RWPE1 (cell line): ENCODE results near the gene ZNF331.

Source experiments
- CTCF ChIA-PET: fragments of 350-600 bp; sonication (Branson Sonifier 250); formaldehyde crosslinking; extraction: SDS; loops from one replicate; lab custom pipeline; 2021; lab: Yijun Ruan, JAX
- POLR2A ChIA-PET: fragments of 400-600 bp; formaldehyde crosslinking; extraction: SDS; loops from one replicate; lab custom pipeline; 2020; ENCODE audit warnings: antibody characterized with exemption; ENCODE audit not compliant: low non-redundant PET; lab: Yijun Ruan, JAX
- DNase-seq: peaks from one replicate; pipeline ENCODE4 v3.0.0; 2012; ENCODE audit warnings: low spot score
- H3K27ac ChIP-seq: fragments of 450-650 bp; 2 replicates; pipeline ENCODE4 v1.5.1; 2017
- CTCF ChIP-seq: fragments of 450-650 bp; conservative IDR thresholded peaks from 2 replicates; pipeline ENCODE4 v1.5.1; 2017; ENCODE audit warnings: low read depth, mild to moderate bottlenecking

Gene ZNF331

GRCh38 chr19:53583181-53583580, 45.2 kb downstream of the ZNF331 start:
- ChIA-PET POLR2A (no interaction called here), CTCF (interaction anchor here (0.6 kb wide), 1 partner anchor 409 kb away, joined by 3 read pairs; no protein-coding TSS in a partner anchor)

DNA sequence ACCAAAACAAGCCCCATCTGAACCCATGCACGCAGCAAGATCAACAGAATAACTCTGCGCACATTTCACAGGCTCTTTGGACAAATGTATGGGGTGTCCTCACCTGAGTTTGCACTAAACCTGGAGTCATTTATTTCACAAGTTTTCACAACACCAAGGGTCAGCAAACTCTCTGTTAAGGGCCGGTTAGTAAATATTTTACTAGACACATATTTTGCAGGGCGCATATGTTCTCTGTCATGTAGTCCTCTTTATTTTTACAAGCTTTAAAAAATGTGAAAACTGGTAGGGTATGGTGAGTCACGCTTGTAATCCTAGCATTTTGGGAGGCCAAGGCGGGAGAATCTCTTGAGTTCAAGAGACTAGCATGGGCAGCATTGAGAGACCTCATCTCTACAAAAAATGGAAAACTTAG, 48.3 kb downstream of the ZNF331 start:
- H3K27ac ChIP-seq: no peak overlapping the region
- POLR2A ChIA-PET: no interaction called here
- no peak for DNase-seq
- CTCF ChIA-PET: no interaction called here
- no peak for TF ChIP-seq CTCF

More at GRCh38 chr19:53583181-53583580, 45.2 kb downstream of the ZNF331 start:
- no peak overlapping the region for H3K27ac ChIP-seq
- no peak for DNase-seq
- TF ChIP-seq CTCF: no peak

- CTCF ChIA-PET: no interaction called here
- no peak overlapping the region for H3K27ac ChIP-seq
- no peak for DNase-seq
- POLR2A ChIA-PET: no interaction called here
- no peak for TF ChIP-seq CTCF
Measured at GRCh38 chr19:53594811-53595509, 57.0 kb downstream of the ZNF331 start.

DNA sequence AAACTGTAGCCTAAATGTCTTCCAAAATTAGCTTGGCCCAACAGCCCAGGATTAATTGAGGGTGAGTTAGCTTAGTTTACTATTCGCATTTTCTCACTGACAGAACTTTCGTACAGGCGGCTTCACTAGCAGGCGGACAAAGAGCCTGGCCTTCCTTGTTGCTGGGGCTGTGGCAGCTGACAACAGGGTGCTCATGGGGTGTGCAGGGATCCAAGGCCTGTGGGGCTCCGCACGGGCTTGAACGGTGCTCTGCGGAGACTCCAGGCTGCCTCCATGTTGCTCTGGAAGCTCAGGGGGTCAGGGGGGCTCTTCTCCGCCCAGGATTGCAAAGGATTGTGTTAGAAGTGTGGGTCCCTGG, 57.5 kb downstream of the ZNF331 start:
- POLR2A ChIA-PET: no interaction called here
- CTCF ChIA-PET: no interaction called here
- no peak for DNase-seq
- no peak overlapping the region for H3K27ac ChIP-seq
- TF ChIP-seq CTCF: no peak

GRCh38 chr19:53596056-53596455, 58.1 kb downstream of the ZNF331 start:
- no peak overlapping the region for H3K27ac ChIP-seq
- DNase-seq: no peak
- CTCF ChIA-PET: no interaction called here
- no peak for TF ChIP-seq CTCF
- POLR2A ChIA-PET: no interaction called here

- DNase-seq: no peak
- ChIA-PET POLR2A (no interaction called here), CTCF (no interaction called here)
- TF ChIP-seq CTCF: no peak
- peak overlapping the region; percentile 69 for H3K27ac ChIP-seq
Measured at GRCh38 chr19:53597023-53597422, 59.1 kb downstream of the ZNF331 start.
